Activated CD4-positive, alpha-beta T cell treated with anti-CD3 and anti-CD28 coated beads, Interleukin-2, amount 50 U/mL, for 48 hours (primary cell): Measurements from ENCODE around the gene SHLD1.
"Not testable (repeated sequence)": the region's sequence is repeated elsewhere in the genome, so short reads cannot be mapped to it uniquely, and the experiment has no call there.

Experiments used
- DNase-seq, 2 experiments: peaks; one replicate each; pipeline ENCODE4 v3.0.0-alpha.2; 2020

SHLD1 gene

GRCh38 chr20:5781798-5782750 lies 31.9 kb downstream of the SHLD1 start:
- no peak for DNase-seq

- DNase-seq: no peak
Measured at GRCh38 chr20:5784735-5785134, 34.5 kb downstream of the SHLD1 start.

- no peak for DNase-seq
Measured at GRCh38 chr20:5785146-5785545, 34.9 kb downstream of the SHLD1 start.

- no peak for DNase-seq
Measured at GRCh38 chr20:5786930-5787795, 37.0 kb downstream of the SHLD1 start.

- no peak for DNase-seq
Measured at GRCh38 chr20:5787796-5788165, 37.6 kb downstream of the SHLD1 start.

GRCh38 chr20:5788385-5788895 lies 38.2 kb downstream of the SHLD1 start:
- DNase-seq: peak; percentile 63 to 77

GRCh38 chr20:5789827-5790226 lies 39.6 kb downstream of the SHLD1 start:
- no peak for DNase-seq

- no peak for DNase-seq
Measured at GRCh38 chr20:5793916-5794315, 43.7 kb downstream of the SHLD1 start.

- DNase-seq: no peak
Measured at GRCh38 chr20:5796331-5797040, 46.3 kb downstream of the SHLD1 start.

GRCh38 chr20:5797165-5797564 lies 47.0 kb downstream of the SHLD1 start:
- no peak for DNase-seq

GRCh38 chr20:5797843-5798462 lies 47.8 kb downstream of the SHLD1 start:
- no peak for DNase-seq

GRCh38 chr20:5803754-5804303 lies 53.6 kb downstream of the SHLD1 start:
- not testable (repeated sequence) for DNase-seq

GRCh38 chr20:5806457-5807263 lies 56.5 kb downstream of the SHLD1 start:
- DNase-seq: no peak

GRCh38 chr20:5807431-5807830 lies 57.2 kb downstream of the SHLD1 start:
- no peak for DNase-seq

GRCh38 chr20:5808901-5809300 lies 58.7 kb downstream of the SHLD1 start:
- DNase-seq: no peak

GRCh38 chr20:5809495-5809894 lies 59.3 kb downstream of the SHLD1 start:
- no peak for DNase-seq

- no peak for DNase-seq
Measured at GRCh38 chr20:5810800-5811422, 60.7 kb downstream of the SHLD1 start.

- no peak for DNase-seq
Measured at GRCh38 chr20:5811746-5812145, 61.5 kb downstream of the SHLD1 start.

- DNase-seq: no peak
Measured at GRCh38 chr20:5818346-5818681, 68.1 kb downstream of the SHLD1 start.

- no peak for DNase-seq
Measured at GRCh38 chr20:5820738-5821137, 70.5 kb downstream of the SHLD1 start.
